ENCODE measurements around the gene FIBP.
A peak's percentile ranks its signal among the peaks of the same experiment; 100 is the strongest.

Gene FIBP

DNA sequence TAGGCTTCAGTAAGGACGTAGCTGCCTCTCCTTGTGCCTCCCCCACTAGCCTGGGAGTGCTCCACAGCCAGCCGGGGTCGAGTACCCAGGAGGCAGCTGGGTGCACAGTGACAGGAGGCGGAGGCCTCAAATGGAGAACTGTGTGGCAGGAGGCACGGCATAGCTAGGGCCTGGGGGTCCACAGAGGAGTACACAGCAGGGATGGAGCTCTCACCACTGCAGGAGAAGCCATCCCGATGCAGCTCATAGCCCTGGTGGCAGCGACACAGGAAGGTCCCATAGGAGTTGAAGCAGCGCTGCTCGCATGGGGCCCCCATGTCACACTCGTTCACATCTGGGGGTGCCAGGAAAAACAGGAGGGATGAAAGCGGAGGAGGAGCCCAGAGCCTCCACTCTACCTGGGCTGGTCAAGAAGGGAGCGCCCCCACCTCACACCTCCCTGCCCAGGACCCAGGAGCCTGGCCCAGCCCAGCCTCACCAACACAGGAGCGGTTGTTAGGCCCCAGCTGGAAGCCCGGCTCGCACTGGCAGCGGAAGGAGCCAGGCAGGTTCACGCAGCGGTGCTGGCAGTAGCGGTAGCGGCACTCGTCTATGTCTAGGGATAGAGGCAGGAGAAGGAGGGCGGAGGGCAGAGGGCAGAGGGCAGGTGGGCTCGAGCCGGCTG is 18.5 kb downstream of the FIBP start:
- DNase-seq, result no peak

DNA sequence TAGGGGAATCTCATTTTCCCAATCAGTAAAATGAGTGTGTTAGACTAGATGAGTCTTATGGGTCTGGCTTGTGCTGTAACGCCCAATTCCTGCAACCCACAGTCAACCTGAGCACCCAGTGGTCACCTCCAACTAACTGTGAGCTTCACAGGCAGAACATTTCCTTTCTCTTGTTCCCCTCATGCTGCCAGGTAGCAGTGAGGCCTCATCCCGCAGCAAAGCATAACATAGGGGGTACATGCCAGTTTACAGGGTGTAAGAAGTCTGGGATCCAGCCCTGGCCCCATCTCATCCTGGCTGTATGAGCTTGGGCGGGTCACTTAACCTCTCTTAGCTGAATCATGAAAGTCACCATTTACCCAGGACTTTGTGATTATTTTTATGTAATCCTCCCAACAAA is 19.4 kb downstream of the FIBP start:
- no peak for DNase-seq

DNA sequence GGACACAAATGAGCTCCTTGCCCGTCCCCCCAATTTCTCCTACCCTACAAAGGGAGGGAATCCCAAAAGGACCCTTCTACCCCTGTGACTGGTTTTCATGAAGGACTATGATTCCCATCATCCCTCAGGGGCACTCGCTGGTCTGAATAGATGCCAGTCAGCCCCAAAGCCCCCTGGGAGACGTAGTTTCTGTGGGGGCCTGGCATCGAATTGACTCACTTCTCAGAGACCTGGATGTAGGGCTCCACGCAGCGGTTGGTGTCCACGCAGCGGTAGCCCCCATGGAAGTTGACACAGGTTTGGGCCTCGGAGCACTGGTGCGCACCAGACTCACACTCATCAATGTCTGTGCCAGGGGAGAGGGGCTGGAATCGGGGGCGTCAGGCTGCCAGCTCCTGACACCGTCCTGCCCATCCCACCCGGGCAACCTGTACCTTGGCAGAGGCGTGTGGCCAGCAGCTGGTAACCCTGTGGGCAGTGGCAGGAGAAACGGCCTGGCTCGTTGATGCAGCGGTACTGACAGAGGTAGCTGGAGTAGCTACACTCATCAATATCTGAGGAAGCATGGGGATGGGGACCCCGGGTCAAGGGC is 20.1 kb downstream of the FIBP start:
- DNase-seq, result no peak

DNA sequence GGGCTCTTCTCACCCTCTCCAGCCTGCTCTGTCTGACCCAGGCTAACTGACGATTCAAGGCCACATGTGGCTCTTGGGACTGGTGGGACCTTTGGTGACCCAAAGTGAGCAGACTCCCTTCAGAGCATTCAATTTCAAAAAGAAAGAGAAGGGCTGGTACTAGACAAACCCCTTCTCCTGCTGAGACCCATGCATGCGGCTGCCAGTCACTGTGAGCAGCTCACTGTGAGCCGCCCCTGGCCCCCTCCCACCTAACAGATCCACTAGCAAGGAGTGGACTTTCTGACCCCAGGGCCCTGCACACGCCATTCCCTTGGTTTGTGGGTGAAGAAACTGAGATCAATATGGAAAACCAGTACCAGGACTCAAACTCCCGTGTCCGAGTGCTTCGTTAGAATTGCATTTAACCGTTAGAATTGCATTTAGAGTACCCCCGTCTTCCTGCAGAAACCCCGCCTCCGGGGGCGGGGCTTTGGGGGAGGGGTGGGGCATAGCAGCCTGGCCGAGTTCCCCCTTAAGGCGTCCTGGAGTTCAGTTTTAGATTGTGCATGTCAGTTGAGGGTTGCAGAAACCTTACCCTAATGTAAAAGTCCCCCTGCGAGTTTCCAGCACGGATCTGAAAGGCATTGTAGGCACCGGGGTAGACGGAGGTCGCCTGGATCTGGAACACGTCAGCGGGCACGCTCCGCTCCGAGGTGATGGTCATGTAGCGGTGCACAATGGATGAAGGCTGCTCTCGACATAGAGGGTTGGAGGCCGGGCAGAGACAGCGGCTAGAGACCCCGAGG is 20.8 kb downstream of the FIBP start:
- DNase-seq, result peak; percentile 51 to 59

DNA sequence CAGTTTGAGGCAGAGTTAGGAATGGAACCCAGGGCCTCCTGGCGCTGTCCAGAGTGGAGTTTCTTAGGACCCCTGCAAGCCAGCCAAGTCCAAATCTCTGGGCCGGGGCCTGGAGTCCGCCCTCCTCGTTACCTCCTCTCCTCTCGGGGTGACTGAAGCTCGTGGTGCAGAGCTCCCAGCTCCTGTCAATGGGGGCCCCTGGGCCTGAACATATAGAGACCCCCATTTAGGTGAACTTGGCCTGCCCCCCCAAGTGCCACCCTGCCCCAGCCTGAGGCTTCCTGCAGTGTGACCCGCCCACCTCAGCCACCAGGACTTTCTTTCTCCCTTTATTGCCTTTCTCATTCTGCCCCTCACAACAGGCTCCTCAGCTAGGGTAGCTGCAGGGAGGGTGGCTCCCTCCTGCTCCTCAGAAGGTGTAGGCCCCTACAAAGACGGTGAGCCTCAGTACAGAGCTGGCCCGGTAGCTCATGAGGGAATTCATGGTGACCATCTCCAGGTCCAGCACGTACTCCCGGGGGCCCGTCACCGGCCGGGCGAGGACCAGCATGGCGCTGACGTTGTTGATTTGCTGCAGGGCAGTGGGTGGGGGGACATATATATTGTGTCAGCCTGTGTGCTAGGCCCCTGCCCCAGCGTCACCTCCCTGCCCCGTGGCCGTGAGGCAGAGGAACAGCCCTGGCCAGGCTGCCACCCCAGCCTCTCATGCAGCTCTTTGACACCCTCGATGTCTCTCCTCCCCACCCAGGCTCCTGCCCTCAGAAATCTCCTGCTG is 21.6 kb downstream of the FIBP start:
- DNase-seq, result no peak

DNA sequence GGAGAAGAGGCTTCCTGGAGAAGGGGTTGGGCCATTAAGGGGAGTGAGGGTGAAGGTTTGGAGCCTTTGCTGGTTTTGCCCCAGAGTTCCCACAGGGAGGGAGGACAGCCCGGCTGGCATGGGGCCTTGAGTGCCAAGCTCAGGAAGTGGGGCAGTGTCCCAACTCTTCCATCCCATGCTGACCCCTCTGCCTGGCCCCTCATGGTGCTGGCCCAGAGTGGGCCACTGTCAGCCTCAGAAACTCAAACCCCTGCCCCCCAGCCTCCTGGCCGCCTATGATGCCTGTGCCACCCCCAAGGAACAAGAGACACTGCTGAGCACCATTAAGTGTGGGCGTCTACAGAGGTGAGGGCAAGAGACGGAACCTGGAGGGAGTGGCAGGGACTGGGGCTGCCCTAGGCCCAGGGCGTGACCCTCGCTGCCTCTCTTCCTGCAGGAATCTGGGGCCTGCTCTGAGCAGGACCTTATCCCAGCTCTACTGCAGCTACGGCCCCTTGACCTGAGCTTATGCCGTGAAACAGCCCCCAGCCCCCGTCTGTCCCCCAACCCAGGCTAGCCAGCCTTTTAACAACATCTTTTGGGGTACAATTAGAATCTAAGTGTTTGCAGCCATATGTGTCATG is 22.6 kb downstream of the FIBP start:
- DNase-seq, result no peak

DNA sequence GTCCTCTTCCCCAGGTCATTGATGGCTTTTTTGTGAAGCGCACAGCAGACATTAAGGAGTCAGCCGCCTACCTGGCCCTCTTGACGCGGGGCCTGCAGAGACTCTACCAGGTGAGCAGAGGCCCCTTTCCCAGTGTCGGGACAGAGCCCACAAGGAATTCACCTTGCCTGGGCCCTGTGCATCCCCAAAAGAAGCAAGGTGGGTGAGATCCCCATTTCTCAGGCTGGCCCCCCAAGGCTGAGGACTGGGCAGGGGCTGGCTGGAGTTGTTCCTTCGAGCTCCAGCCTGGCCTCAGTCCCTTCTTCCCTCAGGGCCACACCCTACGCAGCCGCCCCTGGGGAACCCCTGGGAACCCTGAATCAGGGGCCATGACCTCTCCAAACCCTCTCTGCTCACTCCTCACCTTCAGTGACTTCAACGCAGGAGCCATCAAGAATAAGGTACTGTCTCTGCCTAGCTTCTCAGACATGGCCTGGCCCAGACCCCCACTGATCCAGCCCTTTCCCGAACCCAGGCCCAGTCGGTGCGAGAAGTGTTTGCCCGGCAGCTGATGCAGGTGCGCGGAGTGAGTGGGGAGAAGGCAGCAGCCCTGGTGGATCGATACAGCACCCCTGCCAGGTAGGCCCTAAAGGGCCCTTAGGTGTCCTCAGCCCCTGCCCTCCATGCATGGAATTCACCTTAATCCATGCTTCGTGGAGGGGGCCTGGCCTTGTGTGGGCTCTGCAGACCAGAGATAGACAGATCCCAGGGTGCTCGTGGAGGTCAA is 23.4 kb downstream of the FIBP start:
- no peak for DNase-seq

DNA sequence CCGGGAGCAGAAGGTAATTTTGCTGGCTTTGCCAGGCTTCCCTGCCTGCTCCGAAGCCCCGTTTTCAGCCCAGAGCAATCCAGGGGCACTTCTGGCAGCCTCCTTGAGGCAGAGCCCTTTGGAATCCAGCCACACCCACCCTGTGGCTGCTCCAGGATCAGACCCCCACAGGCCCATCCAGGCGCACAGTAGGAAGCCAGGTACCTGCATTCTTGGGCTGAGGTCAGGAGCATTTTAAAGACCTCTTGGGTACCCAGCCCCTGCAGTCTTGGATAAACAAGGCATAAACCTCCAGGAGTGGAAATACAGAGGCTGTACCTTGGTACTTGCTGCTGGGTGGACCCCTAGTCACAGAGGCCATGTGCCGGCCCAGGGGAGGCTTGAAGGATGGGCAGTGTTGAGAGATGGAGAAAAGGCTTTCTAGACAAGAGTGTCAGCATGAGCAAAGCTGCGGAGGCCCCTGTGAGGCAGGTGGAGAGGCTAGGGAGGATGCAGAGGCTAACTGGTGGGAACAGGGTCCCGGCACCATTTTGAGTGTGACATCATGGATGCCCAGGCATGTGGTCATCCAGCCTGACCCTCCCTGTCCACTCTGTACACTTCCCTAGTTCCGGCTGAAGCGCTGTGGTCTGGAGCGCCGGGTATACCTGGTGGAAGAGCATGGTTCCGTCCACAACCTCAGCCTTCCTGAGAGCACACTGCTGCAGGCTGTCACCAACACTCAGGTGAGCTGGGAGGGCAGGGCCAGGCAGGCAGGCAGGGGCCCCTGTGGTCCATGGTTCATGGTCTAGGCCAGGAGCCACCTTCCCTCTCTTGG is 24.2 kb downstream of the FIBP start:
- no peak for DNase-seq

DNA sequence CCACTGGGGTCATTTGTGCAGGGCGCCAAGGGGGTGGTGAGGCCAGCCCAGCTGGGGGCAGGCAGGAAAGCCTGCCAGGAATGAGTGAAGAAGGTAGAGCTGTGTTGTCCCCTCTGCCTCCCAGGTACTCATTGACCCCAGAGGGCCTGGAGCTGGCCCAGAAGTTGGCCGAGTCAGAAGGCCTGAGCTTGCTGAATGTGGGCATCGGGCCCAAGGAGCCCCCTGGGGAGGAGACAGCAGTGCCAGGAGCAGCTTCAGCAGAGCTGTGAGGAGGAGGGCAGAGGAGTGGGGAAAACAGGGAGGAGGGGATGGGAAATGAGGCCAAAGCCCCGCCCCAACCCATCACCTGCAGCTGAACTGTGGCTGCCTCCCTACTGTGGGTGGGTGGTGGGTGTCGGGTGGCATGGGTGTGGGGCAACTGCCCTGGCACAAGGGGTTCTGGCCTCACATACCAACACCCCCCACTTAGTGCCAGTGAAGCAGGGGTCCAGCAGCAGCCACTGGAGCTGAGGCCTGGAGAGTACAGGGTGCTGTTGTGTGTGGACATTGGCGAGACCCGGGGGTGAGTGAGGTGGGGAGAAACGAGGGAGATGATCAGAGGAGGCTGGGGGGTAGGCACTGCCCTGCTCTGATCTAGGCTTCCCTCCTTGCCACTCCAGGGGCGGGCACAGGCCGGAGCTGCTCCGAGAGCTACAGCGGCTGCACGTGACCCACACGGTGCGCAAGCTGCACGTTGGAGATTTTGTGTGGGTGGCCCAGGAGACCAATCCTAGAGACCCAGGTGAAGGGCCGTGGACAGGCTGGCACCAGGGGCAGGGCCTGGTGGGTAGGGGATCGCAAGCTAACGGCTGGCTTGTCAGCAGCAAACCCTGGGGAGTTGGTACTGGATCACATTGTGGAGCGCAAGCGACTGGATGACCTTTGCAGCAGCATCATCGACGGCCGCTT is 25.1 kb downstream of the FIBP start:
- DNase-seq, result peak in 1 of 2 experiments; percentile 17

DNA sequence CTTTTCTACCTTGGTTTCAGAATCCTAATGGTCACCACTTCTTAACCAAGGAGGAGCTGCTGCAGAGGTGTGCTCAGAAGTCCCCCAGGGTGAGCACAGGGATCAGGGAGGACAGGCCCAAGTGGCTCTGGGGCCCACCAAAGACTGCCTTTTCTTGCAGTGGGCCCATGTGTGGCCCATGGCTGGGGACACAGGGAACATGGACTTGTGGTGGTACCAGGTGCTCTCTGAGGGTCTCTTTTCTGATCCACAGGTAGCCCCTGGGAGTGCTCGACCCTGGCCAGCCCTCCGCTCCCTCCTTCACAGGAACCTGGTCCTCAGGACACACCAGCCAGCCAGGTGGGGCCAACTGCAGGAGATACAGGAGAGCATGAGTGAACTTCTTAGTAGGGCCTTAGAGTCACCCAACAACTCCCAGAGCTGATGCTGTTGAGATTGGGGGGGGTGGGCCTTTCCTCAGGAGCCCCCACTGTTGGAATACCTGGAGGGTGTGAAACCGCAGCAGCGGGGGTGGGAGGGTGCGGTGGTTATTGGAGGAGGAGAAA is 26.0 kb downstream of the FIBP start:
- no peak for DNase-seq

DNA sequence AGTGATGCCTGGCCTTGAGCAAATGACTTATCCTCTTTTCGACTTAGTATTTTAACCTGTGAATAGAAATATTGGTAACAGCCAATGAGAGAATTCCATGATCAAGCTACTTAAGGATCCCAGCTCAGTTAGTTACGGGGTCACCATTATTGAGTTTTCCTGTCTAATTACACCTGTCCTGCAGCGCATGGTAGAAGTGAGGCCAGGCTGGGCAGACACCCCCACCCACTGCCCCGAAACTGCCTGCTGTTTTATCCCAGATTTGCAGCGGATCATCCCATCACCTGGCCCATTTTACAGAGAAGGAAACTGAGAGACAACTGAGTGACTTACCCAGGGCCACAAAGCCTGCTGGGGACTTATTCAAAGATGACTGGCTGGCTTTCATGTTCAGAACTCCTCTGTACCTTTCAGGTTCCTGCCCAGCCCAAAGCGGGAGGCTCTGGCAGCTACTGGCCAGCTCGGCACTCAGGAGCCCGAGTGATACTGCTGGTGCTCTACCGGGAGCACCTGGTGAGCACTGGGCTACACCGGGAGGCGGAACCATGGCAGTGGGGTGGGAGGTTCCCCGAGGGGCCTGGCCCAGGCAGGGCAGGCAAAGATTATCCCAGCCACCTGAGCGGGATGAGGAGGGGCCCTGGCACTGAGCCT is 26.6 kb downstream of the FIBP start:
- peak in 1 of 2 experiments; percentile 16 for DNase-seq

DNA sequence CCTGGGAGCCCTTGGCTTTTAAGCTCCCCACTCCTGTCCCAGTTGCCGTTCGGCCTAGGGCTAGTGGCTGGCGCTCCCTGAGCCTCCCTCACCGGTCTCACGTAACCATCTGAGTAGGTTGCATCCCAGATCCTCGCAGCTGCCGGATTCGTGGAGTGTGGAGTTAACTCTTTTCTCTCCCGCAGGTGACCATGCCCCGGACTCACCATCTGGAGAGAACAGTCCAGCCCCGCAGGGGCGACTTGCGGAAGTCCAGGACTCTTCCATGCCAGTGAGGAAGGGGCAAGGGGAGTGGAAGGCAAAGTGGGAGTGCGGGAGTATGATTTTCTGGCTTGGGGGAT is 27.1 kb downstream of the FIBP start:
- DNase-seq, result no peak

DNA sequence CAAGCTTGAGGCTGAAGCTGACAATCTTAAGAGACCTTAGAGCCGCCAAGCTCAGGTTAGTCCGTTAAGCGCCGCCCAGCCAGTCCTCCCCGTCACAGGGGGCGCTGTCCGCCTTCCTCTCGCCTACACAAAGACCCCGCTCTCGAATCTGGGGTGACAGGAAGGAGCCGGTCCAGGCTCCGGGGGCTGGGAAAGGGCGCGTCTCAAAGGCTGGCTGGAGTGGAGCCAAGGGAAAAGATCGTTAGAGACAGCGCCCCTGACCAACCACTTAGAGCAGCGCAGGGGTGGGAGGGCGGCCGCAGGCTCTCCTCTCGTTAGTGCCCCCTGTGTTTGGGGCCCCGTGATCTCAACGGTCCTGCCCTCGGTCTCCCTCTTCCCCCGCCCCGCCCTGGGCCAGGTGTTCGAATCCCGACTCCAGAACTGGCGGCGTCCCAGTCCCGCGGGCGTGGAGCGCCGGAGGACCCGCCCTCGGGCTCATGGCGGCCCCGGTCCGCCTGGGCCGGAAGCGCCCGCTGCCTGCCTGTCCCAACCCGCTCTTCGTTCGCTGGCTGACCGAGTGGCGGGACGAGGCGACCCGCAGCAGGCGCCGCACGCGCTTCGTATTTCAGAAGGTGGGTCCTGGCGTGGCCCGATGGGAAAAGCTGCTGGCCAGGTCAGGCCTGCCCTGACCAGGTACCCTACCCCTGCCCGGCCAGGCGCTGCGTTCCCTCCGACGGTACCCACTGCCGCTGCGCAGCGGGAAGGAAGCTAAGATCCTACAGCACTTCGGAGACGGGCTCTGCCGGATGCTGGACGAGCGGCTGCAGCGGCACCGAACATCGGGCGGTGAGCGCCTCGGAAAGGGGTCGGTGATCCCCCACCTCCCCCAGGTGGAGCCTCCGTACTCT is 27.8 kb downstream of the FIBP start, which contains the start of gene MUS81:
TSS of gene MUS81 (plus strand) at position 156 of the 887 bp plus-strand sequence. CDS start at position 477, 321 bp downstream.
- DNase-seq, result peak; percentile 98

DNA sequence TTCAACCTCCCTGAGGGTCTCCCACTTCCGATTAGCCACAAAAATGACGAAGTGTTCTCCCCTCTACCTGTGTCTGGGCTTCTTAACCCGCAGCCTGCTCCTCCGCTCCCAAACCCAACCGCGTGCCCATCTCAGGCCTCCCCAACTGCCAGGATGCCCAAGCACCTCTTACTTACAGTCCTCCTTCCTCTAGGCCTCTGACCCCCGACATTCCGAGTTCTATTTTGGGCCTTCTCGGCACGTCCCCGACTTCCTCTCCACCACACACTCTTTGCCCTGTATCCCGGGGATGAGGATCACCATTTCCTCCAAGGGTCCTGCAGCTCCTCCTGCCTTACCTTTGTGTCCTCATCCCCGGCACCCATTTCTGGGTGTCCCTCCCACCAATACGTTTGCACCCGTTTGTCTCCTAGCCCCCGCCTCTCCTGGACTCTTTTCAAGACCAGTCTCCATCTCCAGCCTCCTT is 28.4 kb downstream of the FIBP start:
- no peak for DNase-seq

DNA sequence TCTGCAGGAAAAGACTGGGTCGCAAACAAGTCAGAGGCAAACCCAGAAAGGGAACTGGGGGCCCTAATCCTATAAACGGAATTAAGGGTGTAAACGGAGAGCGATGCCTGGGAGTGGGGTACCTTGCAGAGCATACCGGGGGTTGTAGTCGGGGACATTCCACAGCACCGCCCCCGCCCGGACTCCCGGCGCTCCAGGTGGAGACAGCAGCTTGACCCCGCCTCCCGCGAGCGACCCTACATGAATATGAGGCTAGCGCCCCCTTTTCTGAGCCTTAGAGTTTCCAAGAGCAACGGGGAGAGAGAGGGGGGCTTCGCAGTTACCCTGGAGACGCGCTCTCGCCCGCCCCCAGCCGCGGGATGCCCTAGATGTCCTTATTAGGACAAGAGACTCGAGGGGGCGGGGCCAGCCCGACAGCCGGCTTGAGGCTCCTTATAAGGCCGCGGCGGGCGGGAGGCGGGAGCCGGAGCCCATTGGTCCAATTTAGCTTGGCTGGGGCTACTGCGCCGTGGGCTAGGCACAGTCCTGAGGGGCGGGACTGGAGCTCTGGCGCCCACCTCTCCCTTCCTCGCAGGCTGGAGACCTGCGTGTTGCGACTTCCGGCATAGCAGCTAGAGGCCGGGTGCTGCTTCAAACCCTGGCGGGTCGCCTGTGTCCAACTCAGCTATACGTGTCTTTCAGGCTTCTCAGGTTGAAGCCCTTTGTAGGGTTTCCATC is 29.0 kb downstream of the FIBP start:
- peak; percentile 98 for DNase-seq

DNA sequence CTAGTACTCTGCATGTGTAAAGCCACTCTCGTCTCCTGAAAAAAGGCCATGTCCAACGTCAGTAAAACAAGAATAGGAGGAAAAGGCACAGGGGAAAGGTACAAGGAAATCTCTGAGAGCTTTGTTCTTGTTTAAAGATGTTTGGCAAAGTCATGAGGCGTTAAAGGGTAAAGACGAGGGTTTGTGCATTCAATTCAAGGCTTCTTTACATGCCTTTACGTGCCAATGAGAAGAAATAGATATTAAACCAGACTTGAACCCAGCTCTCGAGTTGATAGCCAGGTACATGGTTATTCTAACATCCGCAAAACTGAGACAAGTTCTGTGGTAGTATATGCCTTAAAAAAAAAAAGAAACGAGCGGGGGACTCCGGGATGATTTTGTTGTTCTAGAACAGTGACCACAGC is 29.6 kb downstream of the FIBP start:
- DNase-seq, result no peak

Measured in activated T-cell treated with anti-CD3 and anti-CD28 coated beads, Interleukin-2, amount 50 U/mL, for 48 hours (primary cell).